ENCODE results near the gene IFNA2.

DNA sequence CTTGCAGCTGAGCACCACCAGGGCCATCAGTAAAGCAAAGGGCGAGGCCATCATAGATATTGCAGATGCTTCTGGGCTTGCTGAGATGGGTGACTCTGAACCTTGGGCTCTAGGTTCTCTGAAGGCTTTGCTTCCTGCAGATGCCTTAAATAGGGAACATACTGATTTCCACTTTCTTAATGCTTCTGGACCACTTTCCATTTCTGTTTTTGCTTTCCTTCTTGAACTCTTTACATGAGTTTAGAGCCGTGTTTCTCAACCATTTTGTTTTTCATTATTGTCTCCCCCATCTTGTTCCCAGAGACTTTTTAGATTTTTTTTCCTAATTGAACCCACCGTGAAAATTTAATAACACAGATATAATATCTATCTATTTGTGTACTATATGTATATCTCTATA lies 17.2 kb downstream of the IFNA2 start, which contains the start of gene IFNA13:
- TF ChIP-seq, protein P1, sequence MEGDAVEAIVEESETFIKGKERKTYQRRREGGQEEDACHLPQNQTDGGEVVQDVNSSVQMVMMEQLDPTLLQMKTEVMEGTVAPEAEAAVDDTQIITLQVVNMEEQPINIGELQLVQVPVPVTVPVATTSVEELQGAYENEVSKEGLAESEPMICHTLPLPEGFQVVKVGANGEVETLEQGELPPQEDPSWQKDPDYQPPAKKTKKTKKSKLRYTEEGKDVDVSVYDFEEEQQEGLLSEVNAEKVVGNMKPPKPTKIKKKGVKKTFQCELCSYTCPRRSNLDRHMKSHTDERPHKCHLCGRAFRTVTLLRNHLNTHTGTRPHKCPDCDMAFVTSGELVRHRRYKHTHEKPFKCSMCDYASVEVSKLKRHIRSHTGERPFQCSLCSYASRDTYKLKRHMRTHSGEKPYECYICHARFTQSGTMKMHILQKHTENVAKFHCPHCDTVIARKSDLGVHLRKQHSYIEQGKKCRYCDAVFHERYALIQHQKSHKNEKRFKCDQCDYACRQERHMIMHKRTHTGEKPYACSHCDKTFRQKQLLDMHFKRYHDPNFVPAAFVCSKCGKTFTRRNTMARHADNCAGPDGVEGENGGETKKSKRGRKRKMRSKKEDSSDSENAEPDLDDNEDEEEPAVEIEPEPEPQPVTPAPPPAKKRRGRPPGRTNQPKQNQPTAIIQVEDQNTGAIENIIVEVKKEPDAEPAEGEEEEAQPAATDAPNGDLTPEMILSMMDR (IDR thresholded peaks at IDR 0.05) = no peak
- no peak for TF ChIP-seq POLR2A (IDR thresholded peaks at IDR 0.05)
